Stimulated activated naive CD8-positive, alpha-beta T cell treated with anti-CD3 and anti-CD28 coated beads, Interleukin-15, amount 100 ng/mL, for 72 hours (primary cell): ENCODE results near the gene MAPK10.
"Not testable (repeated sequence)": the region's sequence is repeated elsewhere in the genome, so short reads cannot be mapped to it uniquely, and the experiment has no call there.

Experiments
- ATAC-seq: fragments of 150-1000 bp; cut with Tn5 transposase; 2 replicates; pipeline ENCODE4 v1.10.0; 2021; ENCODE audit warnings: mild to moderate bottlenecking, moderate library complexity
- DNase-seq, 2 donors: peaks; one replicate each; pipeline ENCODE4 v3.0.0; 2021 to 2022
- H3K27ac Mint-ChIP-seq, 2 donors: one replicate each; pipeline ENCODE4 v1.8.0; 2022; ENCODE audit warnings: mild to moderate bottlenecking in 2 of 2, mixed read lengths in 2 of 2, moderate library complexity in 2 of 2
- H3K27me3 Mint-ChIP-seq: one replicate; pipeline ENCODE4 v1.8.0; 2022; ENCODE audit warnings: mixed read lengths
- H3K4me1 Mint-ChIP-seq: one replicate; pipeline ENCODE4 v1.8.0; 2022; ENCODE audit warnings: mild to moderate bottlenecking, mixed read lengths
- H3K4me3 Mint-ChIP-seq, 2 donors: one replicate each; pipeline ENCODE4 v1.8.0; 2022; ENCODE audit warnings: mild to moderate bottlenecking in 2 of 2, mixed read lengths in 2 of 2, moderate library complexity in 1 of 2
- H3K9me3 Mint-ChIP-seq, 2 donors: one replicate each; pipeline ENCODE4 v1.8.0; 2022; ENCODE audit warnings: mixed read lengths in 2 of 2

The MAPK10 gene

GRCh38 chr4:86035688-86036087 lies 324.2 kb downstream of the MAPK10 start:
- no peak overlapping the region for H3K4me3 Mint-ChIP-seq
- no peak for DNase-seq
- H3K4me1 Mint-ChIP-seq, result no peaks in the 10 kb centered on the region
- peaks cover 11% of the 10 kb centered on the region for H3K27me3 Mint-ChIP-seq
- no peak overlapping the region for H3K27ac Mint-ChIP-seq
- no peaks in the 10 kb centered on the region for H3K9me3 Mint-ChIP-seq
- ATAC-seq, result no peak

GRCh38 chr4:86034616-86035015 lies 325.2 kb downstream of the MAPK10 start:
- peaks cover 11% of the 10 kb centered on the region for H3K27me3 Mint-ChIP-seq
- DNase-seq, result no peak
- H3K4me3 Mint-ChIP-seq, result no peak overlapping the region

GRCh38 chr4:86033171-86033570 lies 326.7 kb downstream of the MAPK10 start:
- DNase-seq (no peak), ATAC-seq (no peak)
- Mint-ChIP-seq H3K4me1 (no peaks in the 10 kb centered on the region), H3K9me3 (no peaks in the 10 kb centered on the region), H3K27me3 (peaks cover 11% of the 10 kb centered on the region), H3K4me3 (no peak overlapping the region), H3K27ac (no peak overlapping the region)

More at GRCh38 chr4:86034616-86035015, 325.2 kb downstream of the MAPK10 start:
- no peak overlapping the region for H3K27ac Mint-ChIP-seq
- H3K4me1 Mint-ChIP-seq, result no peaks in the 10 kb centered on the region
- H3K9me3 Mint-ChIP-seq, result no peaks in the 10 kb centered on the region
- ATAC-seq, result no peak

GRCh38 chr4:86032476-86033022 lies 327.3 kb downstream of the MAPK10 start:
- Mint-ChIP-seq H3K4me1 (no peaks in the 10 kb centered on the region), H3K27me3 (peaks cover 11% of the 10 kb centered on the region), H3K27ac (no peak overlapping the region), H3K9me3 (no peaks in the 10 kb centered on the region), H3K4me3 (no peak overlapping the region)
- no peak for ATAC-seq
- DNase-seq, result no peak

- H3K27me3 Mint-ChIP-seq, result peaks cover 11% of the 10 kb centered on the region
- H3K27ac Mint-ChIP-seq, result no peak overlapping the region
- ATAC-seq (no peak), DNase-seq (no peak)
- H3K9me3 Mint-ChIP-seq, result no peaks in the 10 kb centered on the region
- no peak overlapping the region for H3K4me3 Mint-ChIP-seq
- no peaks in the 10 kb centered on the region for H3K4me1 Mint-ChIP-seq
These were observed 327.9 kb downstream of the MAPK10 start for GRCh38 chr4:86031927-86032326.

- no peaks in the 10 kb centered on the region for H3K27me3 Mint-ChIP-seq
- no peaks in the 10 kb centered on the region for H3K4me1 Mint-ChIP-seq
- DNase-seq (no peak), ATAC-seq (no peak)
- no peak overlapping the region for H3K4me3 Mint-ChIP-seq
- H3K27ac Mint-ChIP-seq, result no peak overlapping the region
- H3K9me3 Mint-ChIP-seq, result no peaks in the 10 kb centered on the region
These were observed 333.1 kb downstream of the MAPK10 start for GRCh38 chr4:86026720-86027119.

- not testable (repeated sequence) for H3K4me1 Mint-ChIP-seq, H3K27me3 Mint-ChIP-seq, H3K9me3 Mint-ChIP-seq, H3K27ac Mint-ChIP-seq, H3K4me3 Mint-ChIP-seq, DNase-seq, ATAC-seq
These were observed 338.2 kb downstream of the MAPK10 start for GRCh38 chr4:86021671-86022070.

GRCh38 chr4:86019906-86020305 lies 339.9 kb downstream of the MAPK10 start:
- Mint-ChIP-seq H3K4me3 (no peak overlapping the region), H3K4me1 (no peaks in the 10 kb centered on the region), H3K27ac (no peak overlapping the region), H3K9me3 (no peaks in the 10 kb centered on the region), H3K27me3 (no peaks in the 10 kb centered on the region)
- ATAC-seq (no peak), DNase-seq (no peak)

GRCh38 chr4:86019362-86019761 lies 340.5 kb downstream of the MAPK10 start:
- Mint-ChIP-seq H3K27ac (no peak overlapping the region), H3K4me3 (no peak overlapping the region), H3K27me3 (no peaks in the 10 kb centered on the region), H3K9me3 (no peaks in the 10 kb centered on the region), H3K4me1 (no peaks in the 10 kb centered on the region)
- DNase-seq, result no peak
- ATAC-seq, result no peak

GRCh38 chr4:86015412-86016350 lies 344.2 kb downstream of the MAPK10 start:
- DNase-seq (no peak), ATAC-seq (no peak)
- no peaks in the 10 kb centered on the region for H3K4me1 Mint-ChIP-seq
- no peak overlapping the region for H3K4me3 Mint-ChIP-seq
- no peaks in the 10 kb centered on the region for H3K9me3 Mint-ChIP-seq
- H3K27me3 Mint-ChIP-seq, result no peaks in the 10 kb centered on the region
- H3K27ac Mint-ChIP-seq, result no peak overlapping the region

- Mint-ChIP-seq H3K27me3 (no peaks in the 10 kb centered on the region), H3K9me3 (no peaks in the 10 kb centered on the region), H3K4me3 (no peak overlapping the region), H3K27ac (no peak overlapping the region), H3K4me1 (no peaks in the 10 kb centered on the region)
- DNase-seq (no peak), ATAC-seq (no peak)
These were observed 345.3 kb downstream of the MAPK10 start for GRCh38 chr4:86014599-86014998.

- no peaks in the 10 kb centered on the region for H3K27me3 Mint-ChIP-seq
- no peaks in the 10 kb centered on the region for H3K4me1 Mint-ChIP-seq
- no peak overlapping the region for H3K27ac Mint-ChIP-seq
- H3K4me3 Mint-ChIP-seq, result no peak overlapping the region
- ATAC-seq (no peak), DNase-seq (no peak)
- H3K9me3 Mint-ChIP-seq, result no peaks in the 10 kb centered on the region
These were observed 346.2 kb downstream of the MAPK10 start for GRCh38 chr4:86013621-86014020.

GRCh38 chr4:86011117-86011516 lies 348.7 kb downstream of the MAPK10 start:
- DNase-seq (no peak), ATAC-seq (no peak)
- H3K27ac Mint-ChIP-seq, result no peak overlapping the region
- H3K4me1 Mint-ChIP-seq, result no peaks in the 10 kb centered on the region
- no peaks in the 10 kb centered on the region for H3K27me3 Mint-ChIP-seq
- H3K4me3 Mint-ChIP-seq, result no peak overlapping the region
- no peaks in the 10 kb centered on the region for H3K9me3 Mint-ChIP-seq

GRCh38 chr4:86007042-86007441 lies 352.8 kb downstream of the MAPK10 start:
- H3K27ac Mint-ChIP-seq, result no peak overlapping the region
- DNase-seq (no peak), ATAC-seq (no peak)
- H3K9me3 Mint-ChIP-seq, result no peaks in the 10 kb centered on the region
- H3K4me3 Mint-ChIP-seq, result no peak overlapping the region
- H3K27me3 Mint-ChIP-seq, result no peaks in the 10 kb centered on the region
- H3K4me1 Mint-ChIP-seq, result no peaks in the 10 kb centered on the region

- Mint-ChIP-seq H3K27me3 (no peaks in the 10 kb centered on the region), H3K9me3 (no peaks in the 10 kb centered on the region), H3K4me3 (no peak overlapping the region), H3K27ac (no peak overlapping the region), H3K4me1 (no peaks in the 10 kb centered on the region)
- ATAC-seq (no peak), DNase-seq (no peak)
These were observed 353.8 kb downstream of the MAPK10 start for GRCh38 chr4:86006057-86006456.

GRCh38 chr4:86004030-86004429 lies 355.8 kb downstream of the MAPK10 start:
- H3K4me1 Mint-ChIP-seq, result no peaks in the 10 kb centered on the region

More at GRCh38 chr4:86004030-86004429, 355.8 kb downstream of the MAPK10 start:
- DNase-seq (no peak), ATAC-seq (no peak)
- Mint-ChIP-seq H3K27ac (no peak overlapping the region), H3K27me3 (no peaks in the 10 kb centered on the region), H3K9me3 (no peaks in the 10 kb centered on the region), H3K4me3 (no peak overlapping the region)
